ENCODE data around the gene MACC1.

Gene MACC1

GRCh38 chr7:20173828-20174227, 43.4 kb downstream of the MACC1 start:
- DNase-seq (ENCODE audit: low spot score) = no peak

DNA sequence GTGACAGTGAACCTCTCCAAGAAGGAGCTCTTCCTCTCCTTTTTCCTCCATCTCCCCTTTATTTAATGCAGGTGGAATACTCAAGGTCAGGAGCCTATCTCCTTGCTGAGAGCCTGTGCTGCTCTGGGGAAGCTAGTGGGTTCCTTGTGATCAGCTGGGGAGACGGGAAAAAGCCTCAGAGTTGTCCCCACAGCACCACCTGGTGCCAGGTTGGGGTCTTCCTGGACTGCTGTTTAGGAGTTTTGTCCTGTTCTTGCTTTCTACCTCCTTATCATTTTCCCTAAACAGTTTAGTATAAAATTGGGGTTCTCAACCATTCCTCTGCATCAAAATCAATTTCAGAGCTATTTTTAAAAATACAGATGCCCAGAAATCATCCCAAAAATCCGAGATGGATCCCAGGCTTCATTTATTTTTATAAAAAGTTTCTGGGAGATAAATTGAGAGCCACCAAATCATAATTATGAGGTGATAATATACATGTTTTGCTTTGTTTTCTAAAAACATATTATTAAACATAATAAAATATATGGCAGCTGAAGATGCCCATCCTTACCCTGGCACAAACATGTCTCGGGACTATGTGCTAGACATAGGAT, 44.3 kb downstream of the MACC1 start:
- DNase-seq (ENCODE audit: low spot score) = peak; percentile 53

- DNase-seq (ENCODE audit: low spot score) = no peak
Measured at GRCh38 chr7:20170633-20171032, 46.6 kb downstream of the MACC1 start.

- no peak for DNase-seq (ENCODE audit: low spot score)
Measured at GRCh38 chr7:20165146-20165510, 52.1 kb downstream of the MACC1 start.

DNA sequence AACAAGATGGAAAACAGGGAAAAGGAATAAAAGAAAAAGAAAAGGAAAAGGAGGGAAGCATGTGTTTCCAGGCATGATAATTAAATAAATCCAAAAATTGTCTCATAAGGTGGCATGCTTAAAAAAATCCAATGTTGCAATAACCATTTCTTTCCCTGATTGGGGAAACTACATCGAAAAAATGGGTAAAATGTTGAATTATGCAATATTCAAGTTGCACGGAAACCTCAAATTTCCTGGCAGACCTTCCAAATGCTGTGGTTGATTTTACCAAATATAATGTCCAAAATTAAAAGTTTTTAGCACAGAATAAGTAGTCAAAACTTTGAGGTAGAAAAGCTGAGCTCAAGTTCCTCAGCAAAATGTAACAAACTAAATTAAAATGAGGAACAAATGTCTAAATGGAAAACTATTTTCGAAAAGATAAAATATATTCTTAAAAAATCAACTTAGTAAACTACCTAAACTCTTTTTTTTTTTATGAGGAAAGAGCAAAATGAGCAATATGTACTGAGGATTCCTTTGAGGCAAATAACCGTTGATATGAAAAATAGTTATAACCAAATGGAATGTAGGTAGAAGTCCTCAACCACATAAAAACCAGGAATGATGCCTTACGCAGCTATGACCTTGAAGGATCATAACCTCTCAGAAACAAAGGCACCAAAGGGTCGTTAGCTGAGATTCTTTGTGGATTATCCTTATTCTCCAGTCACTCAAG, 52.6 kb downstream of the MACC1 start:
- no peak for DNase-seq (ENCODE audit: low spot score)

DNA sequence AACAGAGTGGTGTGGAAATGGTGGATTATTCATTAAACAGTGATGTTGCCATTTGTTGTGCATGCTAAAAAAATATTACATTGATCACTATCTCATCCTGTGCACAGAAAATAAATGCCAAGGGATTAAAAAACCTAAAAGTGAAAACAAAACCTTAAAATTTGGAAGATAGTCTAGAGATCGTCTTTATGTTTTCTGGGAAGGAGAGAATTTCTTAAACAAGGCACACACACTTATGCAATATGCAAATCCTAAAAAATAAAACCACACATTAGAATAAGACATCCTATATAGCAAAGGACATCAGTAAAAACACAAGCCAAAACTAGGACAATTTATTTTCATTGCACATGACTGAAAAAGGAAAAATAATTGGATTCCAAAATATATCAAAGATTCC, 54.5 kb downstream of the MACC1 start:
- DNase-seq (ENCODE audit: low spot score) = no peak

- DNase-seq (ENCODE audit: low spot score) = no peak
Measured at GRCh38 chr7:20159226-20159747, 57.9 kb downstream of the MACC1 start.

GRCh38 chr7:20158684-20159083, 58.5 kb downstream of the MACC1 start:
- peak; percentile 19 for DNase-seq (ENCODE audit: low spot score)

DNA sequence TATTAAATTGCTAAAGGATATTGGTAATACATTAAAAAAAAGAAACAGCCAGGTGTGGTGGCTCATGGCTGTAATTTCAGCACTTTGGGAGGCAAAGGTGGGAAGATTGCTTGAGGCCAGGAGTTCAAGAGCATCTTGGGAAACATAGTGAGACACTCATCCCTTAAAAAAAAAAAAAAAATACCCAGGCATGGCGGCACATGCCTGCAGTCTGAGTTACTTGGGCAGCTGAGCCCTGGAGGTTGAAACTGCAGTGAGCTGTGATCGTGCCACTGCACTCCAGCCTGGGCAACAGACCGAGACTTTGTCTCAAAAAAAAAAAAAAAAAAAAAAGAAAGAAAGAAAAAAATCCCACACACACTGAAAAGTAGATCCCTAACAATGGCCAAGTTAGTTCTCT, 59.7 kb downstream of the MACC1 start:
- no peak for DNase-seq (ENCODE audit: low spot score)

GRCh38 chr7:20153999-20154398, 63.2 kb downstream of the MACC1 start:
- no peak for DNase-seq (ENCODE audit: low spot score)

DNA sequence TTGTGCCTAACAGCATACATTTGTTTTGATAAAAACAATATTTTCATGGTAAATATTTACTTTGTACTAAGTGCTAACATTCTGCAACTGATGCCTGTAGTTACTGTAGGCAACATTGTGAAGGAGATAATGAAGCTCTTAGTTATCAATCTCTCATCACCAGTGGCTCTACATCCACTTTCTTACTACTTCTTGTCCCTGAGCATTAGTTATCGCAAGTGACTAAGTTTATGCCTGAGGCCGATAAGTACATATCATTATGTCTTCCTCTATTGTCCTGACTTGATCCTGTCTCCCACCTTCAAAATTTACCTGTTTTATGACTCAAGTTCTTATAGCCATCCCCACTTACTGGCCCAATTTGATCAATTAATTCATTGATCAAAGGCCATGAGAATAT, 63.6 kb downstream of the MACC1 start:
- no peak for DNase-seq (ENCODE audit: low spot score)

GRCh38 chr7:20152511-20152910, 64.7 kb downstream of the MACC1 start:
- DNase-seq (ENCODE audit: low spot score) = no peak

DNA sequence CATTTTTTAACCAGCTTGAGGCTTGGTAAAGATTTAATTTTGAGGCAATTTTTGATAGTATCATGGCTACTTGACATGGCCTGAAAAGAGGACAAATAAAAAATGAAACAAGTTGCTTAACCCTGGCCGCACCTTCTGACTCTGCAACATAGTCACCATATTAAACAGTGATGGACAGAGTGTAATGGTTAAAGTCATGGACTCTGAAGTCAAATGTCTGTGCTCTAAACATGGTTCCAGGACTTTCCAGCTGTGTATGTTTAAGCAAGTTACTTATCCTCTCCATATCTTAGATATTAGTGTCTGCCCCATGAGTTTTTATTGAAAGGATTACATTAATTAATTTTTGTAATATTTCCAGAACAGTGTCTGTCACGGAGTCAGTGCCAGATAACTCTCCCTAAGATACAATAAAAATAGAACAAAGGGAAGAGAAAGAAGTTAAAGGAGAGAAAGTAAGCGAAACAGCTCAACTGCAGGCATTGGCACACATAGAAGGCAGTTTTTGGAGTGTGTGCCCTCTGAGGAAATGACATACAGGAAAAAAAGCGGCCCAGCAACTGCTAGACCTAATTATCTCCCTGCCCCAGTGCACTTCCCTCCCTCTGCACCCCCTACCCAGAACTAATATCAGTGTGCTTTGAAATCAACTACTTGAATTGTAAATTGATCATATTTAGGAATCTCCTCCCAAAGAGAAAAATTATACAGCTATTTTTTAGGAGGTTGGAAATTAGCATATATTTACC, 65.3 kb downstream of the MACC1 start:
- DNase-seq (ENCODE audit: low spot score) = no peak

GRCh38 chr7:20146451-20146850, 70.7 kb downstream of the MACC1 start:
- no peak for DNase-seq (ENCODE audit: low spot score)

DNA sequence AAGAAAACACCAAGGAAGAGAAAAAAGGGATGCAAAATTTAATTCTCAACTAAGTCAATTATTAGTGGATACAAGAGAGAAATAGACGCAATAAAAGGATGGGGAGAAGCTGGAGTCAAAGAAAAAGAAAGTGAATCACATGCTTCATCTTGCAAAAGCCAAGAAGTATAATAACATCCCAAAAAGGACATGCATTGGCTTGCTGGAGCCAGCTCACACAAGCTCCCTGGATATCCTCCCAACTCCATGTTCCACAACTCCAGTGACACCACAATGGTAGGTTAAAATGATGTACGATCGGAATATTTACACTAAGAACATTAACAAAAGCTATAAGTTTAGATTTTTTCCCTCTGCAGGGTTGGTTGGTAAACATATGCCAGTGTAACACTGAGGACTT, 72.4 kb downstream of the MACC1 start:
- no peak for DNase-seq (ENCODE audit: low spot score)

- DNase-seq (ENCODE audit: low spot score) = no peak
Measured at GRCh38 chr7:20141666-20142065, 75.5 kb downstream of the MACC1 start.

- DNase-seq (ENCODE audit: low spot score) = no peak
Measured at GRCh38 chr7:20141002-20141345, 76.2 kb downstream of the MACC1 start.

DNA sequence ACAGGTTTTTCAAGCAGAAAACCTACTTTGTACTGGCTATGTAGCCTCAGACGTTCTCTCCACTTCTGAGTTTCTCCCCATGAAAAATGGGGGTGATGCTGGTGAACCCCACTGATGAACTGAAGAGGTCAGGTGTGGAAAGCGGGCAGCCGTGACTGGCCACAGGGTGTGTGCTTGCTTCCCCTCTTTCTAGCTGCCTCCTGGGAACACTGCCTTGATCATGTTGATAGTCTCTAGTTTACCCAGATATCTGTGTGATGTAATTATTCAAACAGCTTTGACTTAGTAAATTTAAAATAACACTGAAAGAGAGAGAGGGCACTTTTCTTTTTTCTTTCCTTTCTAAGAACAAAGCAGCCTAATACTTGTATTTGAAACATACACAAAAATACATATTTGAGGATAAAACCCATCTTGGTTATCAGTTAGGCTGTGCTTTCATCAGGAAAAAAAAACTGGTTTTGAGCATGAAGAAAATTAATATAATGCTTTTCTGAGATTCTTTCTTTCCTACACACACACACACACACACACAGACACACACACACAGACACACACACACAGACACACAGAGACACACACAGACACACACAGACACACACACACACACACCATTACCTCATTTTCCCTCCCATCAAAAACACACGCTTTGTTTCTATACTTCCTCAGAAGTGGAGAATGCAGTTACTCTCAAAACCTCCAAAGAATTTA, 76.7 kb downstream of the MACC1 start:
- DNase-seq (ENCODE audit: low spot score) = no peak

GRCh38 chr7:20136647-20137046, 80.5 kb downstream of the MACC1 start:
- no peak for DNase-seq (ENCODE audit: low spot score)

DNA sequence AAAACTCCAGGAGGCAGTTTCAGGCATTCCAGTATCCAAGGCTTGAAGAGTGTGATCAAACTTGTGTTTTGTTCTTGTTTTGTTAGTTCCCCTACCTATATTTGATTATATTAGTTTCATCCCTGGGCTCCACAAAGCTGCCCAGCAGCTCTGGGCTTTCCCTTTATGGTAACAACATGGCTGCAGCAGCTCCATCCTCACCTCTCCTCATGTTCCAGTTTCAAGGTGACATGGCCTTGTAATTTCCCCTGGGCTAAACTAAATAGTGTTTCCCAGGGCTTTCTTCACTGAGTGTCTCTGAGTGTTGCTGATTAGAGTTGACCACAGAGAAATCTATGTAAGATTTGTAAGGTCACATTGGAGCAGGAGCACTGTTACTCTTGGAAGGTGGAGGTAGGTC, 83.4 kb downstream of the MACC1 start:
- no peak for DNase-seq (ENCODE audit: low spot score)

DNA sequence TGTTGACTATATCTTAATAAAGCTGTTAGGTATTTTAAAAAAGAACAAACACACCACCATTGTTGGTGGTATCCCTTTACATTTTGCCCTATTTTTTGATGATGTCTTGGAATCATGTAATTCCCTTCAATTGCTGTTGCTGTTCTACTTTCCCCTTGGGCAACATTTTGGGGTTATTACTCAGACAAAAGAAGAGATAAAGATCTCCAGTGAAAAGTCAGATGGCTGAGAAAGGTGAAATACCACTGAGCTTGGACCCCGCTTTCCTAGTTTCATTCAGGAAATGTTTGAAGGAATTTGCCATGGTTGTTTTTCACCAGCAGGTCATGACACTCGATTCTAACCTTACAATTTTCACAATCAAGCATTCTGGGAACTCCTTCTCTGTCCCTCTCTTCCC, 84.6 kb downstream of the MACC1 start:
- DNase-seq (ENCODE audit: low spot score) = no peak

DNA sequence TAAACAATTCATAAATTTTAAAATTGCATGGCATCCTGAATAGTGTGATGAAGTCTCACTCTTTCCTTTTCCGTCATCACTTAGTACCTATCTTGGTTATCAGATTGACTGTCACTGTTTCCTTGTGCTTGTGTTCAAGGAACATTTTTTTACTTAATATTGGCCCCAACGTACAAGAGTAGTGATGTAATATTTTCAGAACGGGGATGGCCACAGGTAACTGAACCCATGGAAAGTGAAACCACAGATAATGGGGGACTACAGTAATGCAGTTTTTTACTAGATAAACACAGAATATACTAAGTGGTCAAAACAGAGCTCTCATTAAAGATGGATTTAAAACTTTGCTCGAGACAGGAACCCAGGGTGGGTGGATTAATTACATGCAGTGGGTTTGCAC, 85.4 kb downstream of the MACC1 start:
- DNase-seq (ENCODE audit: low spot score) = no peak

DNA sequence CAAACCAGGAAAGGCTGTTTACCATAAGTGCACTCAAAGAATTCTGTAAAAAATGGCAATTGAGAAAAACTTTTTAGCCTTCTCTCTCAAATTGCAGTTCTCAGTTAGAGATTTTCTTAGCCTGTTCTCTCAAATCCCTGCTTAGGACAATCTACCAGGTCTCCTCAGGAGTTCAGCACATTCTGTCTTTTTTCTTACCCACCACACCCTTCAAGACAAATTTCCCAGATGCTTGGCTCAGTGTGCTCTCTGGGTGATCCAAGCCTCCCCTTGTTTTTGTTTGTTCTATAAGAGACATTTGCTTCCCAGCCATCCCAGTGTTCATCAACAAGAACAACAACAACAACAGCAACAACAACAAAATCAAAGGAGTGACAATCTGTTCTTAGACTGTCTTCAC, 87.3 kb downstream of the MACC1 start:
- no peak for DNase-seq (ENCODE audit: low spot score)
